ENCODE measurements around the gene STK31.
"Not testable (repeated sequence)": the region's sequence is repeated elsewhere in the genome, so short reads cannot be mapped to it uniquely, and the experiment has no call there.

- not testable (repeated sequence) for TF ChIP-seq POLR2A (IDR thresholded peaks at IDR 0.05; ENCODE audit: low read depth); CTCF (IDR thresholded peaks at IDR 0.05); EP300 (IDR thresholded peaks at IDR 0.05); POLR2AphosphoS5 (IDR thresholded peaks at IDR 0.05)
Measured at GRCh38 chr7:23876526-23876925, 166.5 kb downstream of the STK31 start.

Data from esophagus muscularis mucosa (tissue), 4 donors.